SK-N-SH (cell line): ENCODE data around the gene CPLX1. TPM values are rescaled to one million over a fixed set of nuclear protein-coding genes. Genes with fewer than 3 reads are reported as not detected.
A peak's percentile ranks its signal among the peaks of the same experiment; 100 is the strongest.
"Not testable (repeated sequence)": the region's sequence is repeated elsewhere in the genome, so short reads cannot be mapped to it uniquely, and the experiment has no call there.

ENCODE experiments used
- CTCF ChIA-PET: fragments of 300-600, 350-600 bp; formaldehyde crosslinking; extraction: SDS; loops from one replicate; lab custom pipeline; 2021; lab: Yijun Ruan, JAX
- POLR2A ChIA-PET: fragments of 350-600 bp; sonication (Branson Sonifier 250); formaldehyde crosslinking; extraction: SDS; loops from one replicate; lab custom pipeline; 2020; ENCODE audit warnings: antibody characterized with exemption, inconsistent platforms; lab: Yijun Ruan, JAX
- DNase-seq: peaks from one replicate; pipeline ENCODE4 v3.0.0; 2012
- H2AFZ ChIP-seq: fragments of 200-600 bp; sonication (generic); 2 replicates; pipeline ENCODE4 v1.8.1; 2016; ENCODE audit warnings: antibody characterized with exemption, mild to moderate bottlenecking, low read depth
- H3F3A ChIP-seq: fragments of 200-600 bp; sonication (generic); replicated peaks from 2 replicates; pipeline ENCODE3; 2016; ENCODE audit warnings: antibody characterized with exemption, mild to moderate bottlenecking; ENCODE audit not compliant: insufficient read depth
- H3K27ac ChIP-seq, 2 experiments: fragments of 200-500 bp in 1 of 2; fragments of 200-600 bp in 1 of 2; sonication (Bioruptor generic) in 1 of 2; sonication (generic), shearing (Covaris generic) in 1 of 2; 2 replicates each; pipeline versions ENCODE4 v1.5.1 to v1.6.1; 2014 to 2016; ENCODE audit warnings: low read depth in 2 of 2, inconsistent platforms in 1 of 2, low read length in 1 of 2, mild to moderate bottlenecking in 1 of 2, mixed read lengths in 1 of 2
- H3K27me3 ChIP-seq: fragments of 200-600 bp; sonication (generic), shearing (Covaris generic); 2 replicates; pipeline ENCODE4 v1.6.1; 2016; ENCODE audit warnings: mixed run types; ENCODE audit not compliant: insufficient read depth
- H3K36me3 ChIP-seq, 2 experiments: fragments of 200-500 bp in 1 of 2; fragments of 200-600 bp in 1 of 2; sonication (Bioruptor generic) in 1 of 2; sonication (generic) in 1 of 2; replicated peaks in 1 of 2; 2 replicates each; pipeline versions ENCODE3 to v1.5.1; 2014 to 2016; ENCODE audit warnings: low read length in 1 of 2, mild to moderate bottlenecking in 1 of 2; ENCODE audit not compliant: insufficient read depth in 2 of 2, control insufficient read depth in 1 of 2
- H3K4me1 ChIP-seq, 2 experiments: fragments of 200-500 bp in 1 of 2; fragments of 200-600 bp in 1 of 2; sonication (Bioruptor generic) in 1 of 2; sonication (generic), shearing (Covaris generic) in 1 of 2; 2 replicates each; pipeline versions ENCODE4 v1.5.1 to v1.6.1; 2014 to 2016; ENCODE audit warnings: low read depth in 1 of 2, low read length in 1 of 2, mixed run types in 1 of 2; ENCODE audit not compliant: insufficient read depth in 2 of 2, control insufficient read depth in 1 of 2
- H3K4me2 ChIP-seq: fragments of 200-600 bp; sonication (generic), shearing (Covaris generic); 2 replicates; pipeline ENCODE4 v1.6.1; 2017; ENCODE audit warnings: mixed run types
- H3K4me3 ChIP-seq, 2 experiments: fragments of 200-500 bp in 1 of 2; fragments of 200-600 bp in 1 of 2; sonication (Bioruptor generic) in 1 of 2; sonication (generic), shearing (Covaris generic) in 1 of 2; 2 replicates each; pipeline versions ENCODE4 v1.5.1 to v1.8.1; 2014 to 2016; ENCODE audit warnings: low read depth in 2 of 2, inconsistent platforms in 1 of 2, low read length in 1 of 2, mild to moderate bottlenecking in 1 of 2, mixed read lengths in 1 of 2, moderate library complexity in 1 of 2
- H3K79me2 ChIP-seq: fragments of 200-600 bp; sonication (generic); 2 replicates; pipeline ENCODE4 v1.8.1; 2017; ENCODE audit warnings: mild to moderate bottlenecking; ENCODE audit not compliant: insufficient read depth
- H3K9ac ChIP-seq: fragments of 200-600 bp; sonication (generic); 2 replicates; pipeline ENCODE4 v1.6.1; 2017; ENCODE audit warnings: mixed run types
- H3K9me2 ChIP-seq: fragments of 200-600 bp; sonication (generic); 2 replicates; pipeline ENCODE4 v1.6.1; 2017; ENCODE audit warnings: mixed run types
- H3K9me3 ChIP-seq: fragments of 200-600 bp; sonication (generic); 2 replicates; pipeline ENCODE4 v1.6.1; 2017; ENCODE audit warnings: mixed run types, mild to moderate bottlenecking, moderate library complexity
- H4K20me1 ChIP-seq: fragments of 200-600 bp; sonication (generic); 2 replicates; pipeline ENCODE4 v1.6.1; 2017; ENCODE audit warnings: mild to moderate bottlenecking, mixed run types; ENCODE audit not compliant: insufficient read depth
- CHD2 ChIP-seq: fragments of 150-350 bp; IDR thresholded peaks from 2 replicates; pipeline ENCODE4 v1.6.1; 2018; ENCODE audit warnings: low read length; ENCODE audit not compliant: partially characterized antibody
- ELF1 ChIP-seq: IDR thresholded peaks from 2 replicates; pipeline ENCODE4 v1.4.0; 2012
- EZH2phosphoT487 ChIP-seq: fragments of 200-600 bp; sonication (generic); IDR thresholded peaks from 2 replicates; pipeline ENCODE4 v1.6.1; 2017; ENCODE audit warnings: low read depth, mixed run types, mild to moderate bottlenecking, antibody characterized with exemption, moderate library complexity, borderline replicate concordance
- FOXM1 ChIP-seq: IDR thresholded peaks from 2 replicates; pipeline ENCODE4 v1.4.0; 2012; ENCODE audit warnings: low read depth, mild to moderate bottlenecking
- IRF3 ChIP-seq: fragments of 150-350 bp; IDR thresholded peaks from 2 replicates; pipeline ENCODE4 v1.6.1; 2016; ENCODE audit warnings: mild to moderate bottlenecking, low read depth, low read length
- JUND ChIP-seq: IDR thresholded peaks from 2 replicates; pipeline ENCODE4 v1.4.0; 2012
- MAX ChIP-seq: IDR thresholded peaks from 2 replicates; pipeline ENCODE4 v1.4.0; 2012; ENCODE audit warnings: low read depth
- MXI1 ChIP-seq: IDR thresholded peaks from 2 replicates; pipeline ENCODE4 v1.6.1; 2012; ENCODE audit warnings: mild to moderate bottlenecking, low read depth, low read length, improper control_type of control experiment
- NFIC ChIP-seq: IDR thresholded peaks from 2 replicates; pipeline ENCODE4 v1.4.0; 2012; ENCODE audit warnings: borderline replicate concordance
- NRF1 ChIP-seq: IDR thresholded peaks from 2 replicates; pipeline ENCODE4 v1.6.1; 2012; ENCODE audit warnings: low read depth, mild to moderate bottlenecking, low read length
- PBX3 ChIP-seq: IDR thresholded peaks from 2 replicates; pipeline ENCODE4; 2012
- POLR2AphosphoS5 ChIP-seq: IDR thresholded peaks from 2 replicates; pipeline ENCODE4 v1.6.1; 2012; ENCODE audit warnings: low read depth, low read length
- RAD21 ChIP-seq: IDR thresholded peaks from 2 replicates; pipeline ENCODE4 v1.6.1; 2012; ENCODE audit warnings: mild to moderate bottlenecking, low read length
- TAF1 ChIP-seq: IDR thresholded peaks from 2 replicates; pipeline ENCODE4 v1.6.1; 2012; ENCODE audit warnings: low read depth, mild to moderate bottlenecking, low read length, moderate library complexity, borderline replicate concordance
- TEAD4 ChIP-seq: IDR thresholded peaks from 2 replicates; pipeline ENCODE4 v1.4.0; 2012; ENCODE audit warnings: mild to moderate bottlenecking, borderline replicate concordance; ENCODE audit not compliant: insufficient read depth
- USF1 ChIP-seq: IDR thresholded peaks from 2 replicates; pipeline ENCODE4 v1.4.0; 2012; ENCODE audit warnings: low read depth, borderline replicate concordance
- WGBS: methylation state at CpG from one replicate; pipeline ENCODE4 v1.1.6; 2017; ENCODE audit warnings: low lambda C conversion rate; 5-methylcytosine and 5-hydroxymethylcytosine counted together
- polyA plus RNA-seq, 3 experiments: library from polyadenylated mRNA; depleted of rRNA; stranded (reverse); fragments of >200 nt; gene quantifications; 2 replicates each; pipeline ENCODE4 v1.2.3, GENCODE V29; 2012

CPLX1 gene
- polyA plus RNA-seq, 1 of the 3 experiments (the other 2 are of a cell fraction): 0.56 TPM

- Histone ChIP-seq H3K36me3 (peaks cover 21 to 37% of the 10 kb centered on the region in 2 experiments), H3F3A (peaks cover 8% of the 10 kb centered on the region), H3K9me3 (no peaks in the 10 kb centered on the region), H3K9me2 (no peaks in the 10 kb centered on the region), H3K9ac (peak overlapping the region; percentile 100), H3K27me3 (no peaks in the 10 kb centered on the region), H3K79me2 (peaks cover 57% of the 10 kb centered on the region), H2AFZ (0 out of 2 replicates have a peak overlapping the region, but pooled peaks have one; percentile 57), H3K4me3 (peak overlapping the region; percentile 85 to 86), H3K4me1 (peaks cover 6 to 36% of the 10 kb centered on the region in 2 experiments; a peak in 2 of 4 replicates), H3K27ac (peak overlapping the region; percentile 85 to 89), H4K20me1 (peaks cover 20% of the 10 kb centered on the region), H3K4me2 (peak overlapping the region; percentile 88)
- WGBS: 4% methylated on average over 21 of the region's 38 CpGs
- POLR2A ChIA-PET: interaction anchor here (0.6 to 2.1 kb wide), 4 partner anchors 7 to 23 kb away, joined by 3 to 8 read pairs (median 4); no protein-coding TSS in a partner anchor
- no peak for TF ChIP-seq EZH2phosphoT487
- peak; percentile 41 for DNase-seq
- CTCF ChIA-PET: interaction anchor here (0.8 to 1.7 kb wide), 4 partner anchors 38 to 206 kb away, joined by 3 to 8 read pairs (median 4); partner anchors contain the start of gene IDUA
Observed at GRCh38 chr4:780716-781492, 45.0 kb downstream of the CPLX1 start.

- Histone ChIP-seq H4K20me1 (peaks cover 25% of the 10 kb centered on the region), H3K9ac (peak overlapping the region; percentile 100), H3K79me2 (peaks cover 64% of the 10 kb centered on the region), H3K4me2 (peak overlapping the region; percentile 88), H3K36me3 (peaks cover 23 to 41% of the 10 kb centered on the region in 2 experiments), H3K4me1 (peaks cover 6 to 36% of the 10 kb centered on the region in 2 experiments; a peak in 2 of 4 replicates), H3K4me3 (peak overlapping the region; percentile 85 to 86)
- H3K27me3 ChIP-seq, DNase-seq, H3K27ac ChIP-seq, H3F3A ChIP-seq, H3K9me2 ChIP-seq, H2AFZ ChIP-seq, H3K9me3 ChIP-seq, POLR2A ChIA-PET: not testable (repeated sequence)
- 86% methylated on average over 10 of the region's 10 CpGs for WGBS
- CTCF ChIA-PET: interaction anchor here (0.9 to 1.3 kb wide), 2 partner anchors 38 to 97 kb away, joined by 3 to 4 read pairs; no protein-coding TSS in a partner anchor
Observed at GRCh38 chr4:780255-780654, 45.7 kb downstream of the CPLX1 start.

GRCh38 chr4:779555-779954, 46.4 kb downstream of the CPLX1 start:
- H3K4me1 ChIP-seq: peaks cover 6 to 36% of the 10 kb centered on the region in 2 experiments; a peak in 2 of 4 replicates
- TF ChIP-seq JUND (no peak), CHD2 (no peak), EZH2phosphoT487 (no peak), MAX (no peak), FOXM1 (no peak), RAD21 (no peak), TAF1 (no peak), NFIC (no peak), MXI1 (no peak), NRF1 (no peak), USF1 (no peak), TEAD4 (no peak), POLR2AphosphoS5 (no peak), PBX3 (no peak), ELF1 (no peak), IRF3 (no peak)
- H3K9me3 ChIP-seq: no peaks in the 10 kb centered on the region
- no peak overlapping the region for H3K27ac ChIP-seq
- no peak overlapping the region for H3K9ac ChIP-seq
- peaks cover 23 to 42% of the 10 kb centered on the region in 2 experiments for H3K36me3 ChIP-seq
- POLR2A ChIA-PET: no interaction called here
- no peak overlapping the region for H2AFZ ChIP-seq
- peak overlapping the region; percentile 88 for H3K4me2 ChIP-seq
- H3K79me2 ChIP-seq: peaks cover 71% of the 10 kb centered on the region
- no peak overlapping the region; a peak in 1 of 4 replicates for H3K4me3 ChIP-seq
- WGBS: 91% methylated on average over 1 of the region's 2 CpGs
- H4K20me1 ChIP-seq: peaks cover 32% of the 10 kb centered on the region
- no peak for DNase-seq
- peaks cover 8% of the 10 kb centered on the region for H3F3A ChIP-seq
- H3K27me3 ChIP-seq: no peaks in the 10 kb centered on the region
- CTCF ChIA-PET: interaction anchor here (1.3 kb wide), 1 partner anchor 37 kb away, joined by 3 read pairs; no protein-coding TSS in a partner anchor
- H3K9me2 ChIP-seq: no peaks in the 10 kb centered on the region
